NCI-H146 treated with DMSO at 0.1 percent for 48 hours (cell line): ENCODE measurements around the gene DOCK3.
"Not testable (repeated sequence)": the region's sequence is repeated elsewhere in the genome, so short reads cannot be mapped to it uniquely, and the experiment has no call there.

Experiments
- DNase-seq: peaks from one replicate; lab custom pipeline; 2025; ENCODE audit not compliant: unreplicated experiment; lab: John Stamatoyannopoulos, UW

DOCK3 gene

GRCh38 chr3:51353691-51354090 is 679.0 kb downstream of the DOCK3 start:
- no peak for DNase-seq

- no peak for DNase-seq
Measured at GRCh38 chr3:51354172-51354571, 679.4 kb downstream of the DOCK3 start.

GRCh38 chr3:51354731-51355615 is 680.2 kb downstream of the DOCK3 start:
- no peak for DNase-seq

- DNase-seq: no peak
Measured at GRCh38 chr3:51355891-51356578, 681.3 kb downstream of the DOCK3 start.

- no peak for DNase-seq
Measured at GRCh38 chr3:51357856-51358255, 683.1 kb downstream of the DOCK3 start.

GRCh38 chr3:51358981-51359380 is 684.3 kb downstream of the DOCK3 start:
- no peak for DNase-seq

GRCh38 chr3:51360806-51361205 is 686.1 kb downstream of the DOCK3 start:
- DNase-seq: no peak

- DNase-seq: no peak
Measured at GRCh38 chr3:51361746-51362145, 687.0 kb downstream of the DOCK3 start.

GRCh38 chr3:51362476-51362875 is 687.7 kb downstream of the DOCK3 start:
- DNase-seq: no peak

- not testable (repeated sequence) for DNase-seq
Measured at GRCh38 chr3:51368276-51368675, 693.5 kb downstream of the DOCK3 start.

- peak; percentile 1 for DNase-seq
Measured at GRCh38 chr3:51371943-51372557, 697.3 kb downstream of the DOCK3 start.

- DNase-seq: no peak
Measured at GRCh38 chr3:51373658-51374421, 699.1 kb downstream of the DOCK3 start.

- no peak for DNase-seq
Measured at GRCh38 chr3:51374456-51374855, 699.7 kb downstream of the DOCK3 start.

- DNase-seq: no peak
Measured at GRCh38 chr3:51375136-51375535, 700.4 kb downstream of the DOCK3 start.

- no peak for DNase-seq
Measured at GRCh38 chr3:51375571-51375970, 700.8 kb downstream of the DOCK3 start.

- no peak for DNase-seq
Measured at GRCh38 chr3:51378065-51378464, 703.3 kb downstream of the DOCK3 start.

GRCh38 chr3:51378726-51379125 is 704.0 kb downstream of the DOCK3 start:
- no peak for DNase-seq

- DNase-seq: no peak
Measured at GRCh38 chr3:51379301-51379700, 704.6 kb downstream of the DOCK3 start.

- no peak for DNase-seq
Measured at GRCh38 chr3:51379746-51380455, 705.2 kb downstream of the DOCK3 start.

GRCh38 chr3:51380601-51381332 is 706.0 kb downstream of the DOCK3 start:
- no peak for DNase-seq
